ENCODE results near the gene FARS2.

DNA sequence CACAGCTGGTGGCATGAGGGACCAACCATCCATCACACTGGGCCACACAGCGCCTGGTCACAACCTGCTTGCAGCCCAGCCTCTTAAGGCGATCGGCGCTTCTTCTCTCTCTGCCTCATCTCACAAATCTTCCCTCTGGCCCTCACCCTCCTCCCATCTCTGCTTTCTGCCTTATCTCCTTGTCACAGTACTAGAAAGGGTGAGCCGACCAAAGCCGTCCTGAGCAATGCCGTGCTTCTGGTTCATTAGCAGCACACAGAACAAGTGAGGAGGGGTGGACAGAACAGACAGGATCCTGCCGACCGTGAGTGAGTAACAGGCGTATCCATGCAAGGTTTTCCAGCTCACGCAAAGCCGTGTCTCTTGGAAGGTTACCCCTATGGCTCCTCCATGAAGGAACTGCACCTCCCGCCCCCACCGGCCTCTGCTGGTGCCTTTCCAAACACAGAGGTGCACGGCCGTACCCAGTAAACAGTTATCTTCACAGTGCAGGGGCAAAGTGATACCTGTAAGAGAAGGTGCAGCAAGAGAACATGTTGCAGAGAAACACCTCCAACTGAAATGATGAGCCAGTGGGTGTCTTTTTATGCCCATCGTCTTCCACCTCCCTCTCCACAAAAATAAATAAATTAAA lies 331.7 kb downstream of the FARS2 start:
- TF ChIP-seq, protein P1, sequence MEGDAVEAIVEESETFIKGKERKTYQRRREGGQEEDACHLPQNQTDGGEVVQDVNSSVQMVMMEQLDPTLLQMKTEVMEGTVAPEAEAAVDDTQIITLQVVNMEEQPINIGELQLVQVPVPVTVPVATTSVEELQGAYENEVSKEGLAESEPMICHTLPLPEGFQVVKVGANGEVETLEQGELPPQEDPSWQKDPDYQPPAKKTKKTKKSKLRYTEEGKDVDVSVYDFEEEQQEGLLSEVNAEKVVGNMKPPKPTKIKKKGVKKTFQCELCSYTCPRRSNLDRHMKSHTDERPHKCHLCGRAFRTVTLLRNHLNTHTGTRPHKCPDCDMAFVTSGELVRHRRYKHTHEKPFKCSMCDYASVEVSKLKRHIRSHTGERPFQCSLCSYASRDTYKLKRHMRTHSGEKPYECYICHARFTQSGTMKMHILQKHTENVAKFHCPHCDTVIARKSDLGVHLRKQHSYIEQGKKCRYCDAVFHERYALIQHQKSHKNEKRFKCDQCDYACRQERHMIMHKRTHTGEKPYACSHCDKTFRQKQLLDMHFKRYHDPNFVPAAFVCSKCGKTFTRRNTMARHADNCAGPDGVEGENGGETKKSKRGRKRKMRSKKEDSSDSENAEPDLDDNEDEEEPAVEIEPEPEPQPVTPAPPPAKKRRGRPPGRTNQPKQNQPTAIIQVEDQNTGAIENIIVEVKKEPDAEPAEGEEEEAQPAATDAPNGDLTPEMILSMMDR (conservative IDR thresholded peaks at IDR 0.05): no peak
- no peak for TF ChIP-seq ZFX (IDR thresholded peaks at IDR 0.05)
